Right cardiac atrium (tissue), 5 donors: ENCODE results near the gene SCAMP4. TPM values are rescaled to one million over a fixed set of nuclear protein-coding genes. Genes with fewer than 3 reads are reported as not detected.
A peak's percentile ranks its signal among the peaks of the same experiment; 100 is the strongest.

Source experiments
- ATAC-seq, 2 donors: fragments of 200-7000 bp; cut with Tn5 transposase; one replicate each; pipeline versions ENCODE4 v1.8.0 to v1.9.1; 2020; ENCODE audit warnings: moderate library complexity in 2 of 2, mild to moderate bottlenecking in 1 of 2
- DNase-seq, 3 donors: peaks; one replicate each; pipeline ENCODE4 v3.0.0-alpha.2; 2020
- H3K27ac ChIP-seq: one replicate; pipeline ENCODE4 v1.5.1; 2013; ENCODE audit warnings: mild to moderate bottlenecking, low read length, control low read depth, moderate library complexity
- H3K27me3 ChIP-seq: one replicate; pipeline ENCODE4 v1.6.1; 2013; ENCODE audit not compliant: control insufficient read depth, insufficient read depth
- H3K4me1 ChIP-seq: one replicate; pipeline ENCODE4 v1.6.1; 2013; ENCODE audit warnings: low read length; ENCODE audit not compliant: control insufficient read depth, insufficient read depth
- H3K4me3 ChIP-seq: one replicate; pipeline ENCODE4 v1.5.1; 2013; ENCODE audit warnings: low read length, control low read depth
- H3K9me3 ChIP-seq: one replicate; pipeline ENCODE4 v1.6.1; 2013; ENCODE audit warnings: low read length; ENCODE audit not compliant: control insufficient read depth
- WGBS: extraction: QIAGEN DNeasy Blood & Tissue Kit; methylation state at CpG from one replicate; pipeline ENCODE4 v1.1.7; 2013; 5-methylcytosine and 5-hydroxymethylcytosine counted together
- intact Hi-C, 4 donors: fragments of 100-400 bp; cut with DNase I; formaldehyde crosslinking; loops; one replicate each; pipeline versions ENCODE4 v1.11.0 to v1.14.0; 2022 to 2023
- long read RNA-seq, 4 donors: library from polyadenylated mRNA; unstranded; transcript quantifications; one replicate each; pipeline ENCODE4 v2.0.0, GENCODE V29; 2020 to 2021
- polyA plus RNA-seq: library from polyadenylated mRNA; stranded (reverse); fragments of 200-250 nt; gene quantifications from one replicate; pipeline ENCODE4 v1.2.3, GENCODE V29; 2013
- total RNA-seq, 4 donors: library from RNA; stranded (reverse); fragmentation: NEBNext Ultra II Directional; extraction: Animal tissue kit (Norgen Biotek cat#: 25700); gene quantifications; one replicate each; pipeline ENCODE4 v1.2.1, GENCODE V29; 2021
- donor health status: healthy with polysubstance abuse.
- donor health status: DM: no; HTN: yes; CAD: no.
- donor health status: DM: no; HTN: no; CAD: no.
- donor health status: DM: no; HTN: yes; CAD: no; lungs with severe emphysema.
- donor health status: DM: yes; HTN: yes; CAD: no.

SCAMP4 gene
- 10 to 100 TPM; 18.4 to 19.9 (median 18.9) TPM for total RNA-seq
- polyA plus RNA-seq: 16.1 TPM
- long read RNA-seq, donor 1, transcript SCAMP4-201 (7 exons, 2,684 nt): major isoform, 16 of 25 reads
- long read RNA-seq, donor 1, partial matches to known transcripts: 4 of 25 reads
- long read RNA-seq, donor 1, other reads (novel, unspliced or antisense): 3 of 25 reads
- long read RNA-seq, donor 2, transcript SCAMP4-201 (7 exons, 2,684 nt): major isoform, 11 of 17 reads
- long read RNA-seq, donor 2, partial matches to known transcripts: 2 of 17 reads
- long read RNA-seq, donor 2, other reads (novel, unspliced or antisense): 1 of 17 reads
- long read RNA-seq, donor 3, transcript SCAMP4-201 (7 exons, 2,684 nt): major isoform, 6 of 7 reads
- long read RNA-seq, donor 3, partial matches to known transcripts: 0 of 7 reads
- long read RNA-seq, donor 3, other reads (novel, unspliced or antisense): 1 of 7 reads
- long read RNA-seq, donor 4, transcript SCAMP4-201 (7 exons, 2,684 nt): major isoform, 14 of 23 reads
- long read RNA-seq, donor 4, partial matches to known transcripts: 6 of 23 reads
- long read RNA-seq, donor 4, other reads (novel, unspliced or antisense): 1 of 23 reads

DNA sequence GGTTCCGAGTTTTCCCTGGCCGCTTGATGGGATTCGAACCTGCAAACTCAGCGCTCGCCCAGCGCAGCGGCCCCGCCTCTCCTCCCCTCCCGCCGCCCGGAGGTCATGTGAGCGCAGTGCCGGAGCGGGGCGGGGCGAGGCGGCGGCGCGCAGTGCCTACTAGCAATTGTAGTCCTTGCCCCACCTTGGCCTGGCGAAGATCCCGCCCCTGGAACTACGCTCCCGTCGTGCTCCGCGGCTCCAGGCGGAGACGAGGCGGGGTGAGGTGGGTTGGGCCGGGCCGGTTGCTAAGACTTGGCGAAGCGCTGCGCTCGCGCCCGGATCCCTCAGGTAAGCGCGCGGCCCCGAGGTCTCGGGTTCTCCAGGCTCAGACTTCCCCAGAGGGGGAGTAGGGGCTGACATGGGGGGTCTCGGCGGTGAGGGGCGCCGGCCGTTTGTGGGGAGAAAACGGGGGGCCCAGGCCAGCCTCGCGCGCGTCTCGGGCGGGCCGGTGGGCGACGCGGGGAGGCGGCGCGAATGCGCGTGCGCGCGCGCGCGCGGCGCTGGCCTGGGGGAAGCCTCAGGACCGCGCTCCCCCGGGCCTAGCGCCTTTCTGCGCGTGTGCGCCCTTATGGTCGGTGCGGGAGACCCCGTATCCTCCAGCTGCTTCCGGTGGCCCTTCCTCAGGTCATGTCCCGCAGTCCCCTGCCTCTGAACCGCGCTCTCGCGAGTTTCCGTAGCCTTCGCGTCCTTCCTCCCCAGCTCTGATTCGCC, at the start of gene SCAMP4, which contains the start of gene ADAT3:
TSS of gene SCAMP4 (plus strand) at position 290 of the 753 bp plus-strand sequence. CDS start 9,621 bp downstream, outside the sequence.
TSS of gene ADAT3 (plus strand) at position 290 of the 753 bp plus-strand sequence. CDS start 6,649 bp downstream, outside the sequence.
- ATAC-seq (peak; percentile 97 to 98), DNase-seq (peak; percentile 100)
- H3K27me3 ChIP-seq: no peaks in the 10 kb centered on the region
- H3K9me3 ChIP-seq: no peaks in the 10 kb centered on the region
- intact Hi-C loops: no loop called here
- H3K4me1 ChIP-seq: no peaks in the 10 kb centered on the region
- H3K27ac ChIP-seq: peak within 1 kb of the TSS; percentile 48
- H3K4me3 ChIP-seq: peak within 1 kb of the TSS; percentile 73
- under 1% methylated on average over 92 of the region's 92 CpGs for WGBS

GRCh38 chr19:1855828-1856255, 49.4 kb upstream of the SCAMP4 start:
- 37% methylated on average over 13 of the region's 13 CpGs for WGBS
- Histone ChIP-seq H3K9me3 (no peaks in the 10 kb centered on the region), H3K27me3 (no peaks in the 10 kb centered on the region), H3K27ac (peak overlapping the region; percentile 73), H3K4me3 (peak overlapping the region; percentile 4), H3K4me1 (peaks cover 6% of the 10 kb centered on the region)
- intact Hi-C loops: no loop called here
- DNase-seq (peak in 1 of 3 donors; percentile 74), ATAC-seq (peak in 1 of 2 donors; percentile 0)

DNA sequence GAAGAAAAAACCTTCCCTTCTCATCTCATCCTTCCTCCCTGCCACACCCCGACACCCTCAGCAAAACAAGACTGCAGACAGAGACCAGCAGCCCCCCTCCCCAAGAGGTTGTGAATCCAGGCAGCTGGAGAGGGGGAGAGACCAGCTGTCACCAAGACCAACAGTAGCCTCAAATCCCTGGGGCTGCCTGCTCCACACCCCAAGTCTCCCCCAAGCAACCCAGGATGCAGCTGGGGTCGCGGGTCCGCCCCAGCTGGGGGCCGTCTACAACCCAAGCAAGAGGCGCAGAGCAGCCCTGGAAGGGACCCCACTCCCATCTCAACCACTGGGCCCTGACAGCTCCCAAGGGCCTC, 48.9 kb upstream of the SCAMP4 start:
- Histone ChIP-seq H3K27ac (peak overlapping the region; percentile 73), H3K4me1 (peaks cover 8% of the 10 kb centered on the region), H3K4me3 (peak overlapping the region; percentile 37), H3K27me3 (no peaks in the 10 kb centered on the region), H3K9me3 (no peaks in the 10 kb centered on the region)
- 40% methylated on average over 6 of the region's 6 CpGs for WGBS
- ATAC-seq (no peak), DNase-seq (no peak)
- intact Hi-C loops: no loop called here

DNA sequence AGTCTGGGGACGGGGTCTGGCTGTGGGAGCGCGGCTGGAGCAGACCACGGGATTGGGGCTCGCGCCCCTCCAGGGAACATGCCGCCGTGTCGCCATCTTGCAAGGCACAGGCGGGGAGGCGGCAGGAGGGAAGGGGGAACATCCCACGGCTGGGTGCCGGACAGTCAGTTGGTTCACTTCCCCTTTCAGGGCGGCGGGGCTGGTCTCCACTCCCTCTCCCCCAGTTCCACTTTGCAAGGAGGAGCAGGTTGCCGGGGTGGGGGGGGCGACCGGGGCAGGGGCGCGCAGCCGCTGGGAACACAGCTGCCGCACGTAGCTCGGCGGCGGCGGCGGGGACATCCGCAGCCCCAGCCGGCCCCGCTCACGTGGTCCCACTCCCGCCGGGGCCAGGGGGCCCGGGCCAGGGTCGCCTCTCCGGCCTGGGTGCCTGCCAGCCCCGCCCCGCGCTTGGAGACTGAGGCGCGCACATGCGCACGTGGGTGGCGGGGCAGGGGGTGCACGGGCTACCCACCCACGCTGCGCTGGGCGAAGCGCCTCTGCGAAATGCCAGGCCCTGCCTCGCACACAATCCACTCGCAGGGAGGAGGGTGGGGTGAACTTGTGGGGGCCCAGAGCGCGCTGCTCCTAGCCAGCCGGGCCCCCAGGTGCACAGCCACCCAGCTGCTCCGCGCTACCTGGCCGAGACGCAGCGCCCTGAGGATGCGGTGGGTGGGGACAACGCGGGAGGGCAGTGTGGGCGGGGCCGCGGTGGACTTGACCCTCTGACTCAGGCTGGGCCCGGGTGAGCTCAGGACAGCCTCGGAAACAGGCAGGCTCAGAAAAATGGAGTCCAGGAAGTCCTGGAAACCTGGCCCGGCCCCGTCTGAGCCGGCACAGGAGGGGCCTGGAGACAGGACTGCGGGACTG, 48.2 kb upstream of the SCAMP4 start:
- Histone ChIP-seq H3K4me3 (peak overlapping the region; percentile 37), H3K27me3 (no peaks in the 10 kb centered on the region), H3K9me3 (no peaks in the 10 kb centered on the region), H3K27ac (peak overlapping the region; percentile 73), H3K4me1 (peaks cover 11% of the 10 kb centered on the region)
- DNase-seq (peak; percentile 89 to 93 (median 93)), ATAC-seq (peak; percentile 40 to 60)
- intact Hi-C loops: no loop called here
- WGBS: 2% methylated on average over 68 of the region's 73 CpGs

GRCh38 chr19:1857648-1858326, 47.4 kb upstream of the SCAMP4 start:
- peak in 1 of 3 donors; percentile 67 for DNase-seq
- no peaks in the 10 kb centered on the region for H3K27me3 ChIP-seq
- H3K4me1 ChIP-seq: peaks cover 11% of the 10 kb centered on the region
- 61% methylated on average over 16 of the region's 16 CpGs for WGBS
- H3K27ac ChIP-seq: peak overlapping the region; percentile 50
- ATAC-seq: no peak
- no peaks in the 10 kb centered on the region for H3K9me3 ChIP-seq
- H3K4me3 ChIP-seq: no peak overlapping the region
- intact Hi-C loops: no loop called here

GRCh38 chr19:1858412-1859081, 46.7 kb upstream of the SCAMP4 start:
- Histone ChIP-seq H3K4me3 (no peak overlapping the region), H3K27ac (no peak overlapping the region), H3K27me3 (no peaks in the 10 kb centered on the region), H3K9me3 (no peaks in the 10 kb centered on the region), H3K4me1 (peaks cover 11% of the 10 kb centered on the region)
- 67% methylated on average over 10 of the region's 10 CpGs for WGBS
- peak in 1 of 3 donors; percentile 56 for DNase-seq
- intact Hi-C loops: no loop called here
- ATAC-seq: no peak

- no peak overlapping the region for H3K27ac ChIP-seq
- H3K4me3 ChIP-seq: no peak overlapping the region
- H3K4me1 ChIP-seq: peaks cover 11% of the 10 kb centered on the region
- no peaks in the 10 kb centered on the region for H3K27me3 ChIP-seq
- intact Hi-C loops: no loop called here
- ATAC-seq (no peak), DNase-seq (peak in 1 of 3 donors; percentile 68)
- H3K9me3 ChIP-seq: no peaks in the 10 kb centered on the region
- WGBS: 57% methylated on average over 18 of the region's 18 CpGs
Measured at GRCh38 chr19:1859331-1859781, 45.8 kb upstream of the SCAMP4 start.

DNA sequence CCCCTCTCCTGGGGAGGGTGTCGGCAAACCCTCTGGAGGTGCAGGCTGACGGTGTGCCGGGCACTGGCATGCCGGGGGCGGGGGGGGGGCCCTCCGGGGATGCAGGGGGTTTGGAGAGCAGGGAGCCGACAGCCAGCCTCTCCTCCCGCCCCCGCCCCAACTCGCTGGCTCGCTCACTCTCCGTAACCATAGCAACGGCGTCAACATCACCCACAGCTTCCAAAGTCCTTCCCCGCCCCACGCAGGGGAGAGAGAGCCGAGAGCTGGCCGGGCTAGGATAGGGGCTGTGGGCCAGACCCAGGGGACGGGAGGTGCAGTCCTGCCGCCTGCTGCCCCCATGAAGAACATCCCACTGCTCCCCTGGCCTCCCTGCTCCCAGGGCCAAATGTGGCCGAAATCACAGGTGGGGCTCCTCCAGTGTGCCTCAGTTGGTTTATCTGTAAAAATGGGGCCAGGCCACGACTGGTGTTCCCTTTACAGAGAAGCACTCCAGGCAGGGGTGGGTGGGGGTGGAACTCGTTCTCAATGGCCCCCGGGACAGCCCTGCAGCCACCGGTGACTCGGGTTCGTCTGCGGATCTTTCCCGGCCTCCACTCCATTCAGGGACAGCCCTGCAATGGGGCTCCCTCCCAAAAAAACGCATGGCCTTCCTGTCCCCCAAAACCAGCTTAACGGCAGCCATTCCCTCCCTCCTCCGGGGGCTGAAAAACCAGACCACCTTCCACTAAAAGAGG, 45.0 kb upstream of the SCAMP4 start:
- 23% methylated on average over 32 of the region's 32 CpGs for WGBS
- intact Hi-C loops: loop anchor here in 1 of 4 donors (10.0 kb wide), 1 partner anchor 215 kb away; no protein-coding TSS in a partner anchor
- Histone ChIP-seq H3K4me3 (no peak overlapping the region), H3K9me3 (no peaks in the 10 kb centered on the region), H3K4me1 (peaks cover 11% of the 10 kb centered on the region), H3K27ac (no peak overlapping the region), H3K27me3 (no peaks in the 10 kb centered on the region)
- DNase-seq (peak; percentile 77 to 89 (median 86)), ATAC-seq (no peak)
